ENCODE results near the gene PRKG1.

- TF ChIP-seq, protein P1, sequence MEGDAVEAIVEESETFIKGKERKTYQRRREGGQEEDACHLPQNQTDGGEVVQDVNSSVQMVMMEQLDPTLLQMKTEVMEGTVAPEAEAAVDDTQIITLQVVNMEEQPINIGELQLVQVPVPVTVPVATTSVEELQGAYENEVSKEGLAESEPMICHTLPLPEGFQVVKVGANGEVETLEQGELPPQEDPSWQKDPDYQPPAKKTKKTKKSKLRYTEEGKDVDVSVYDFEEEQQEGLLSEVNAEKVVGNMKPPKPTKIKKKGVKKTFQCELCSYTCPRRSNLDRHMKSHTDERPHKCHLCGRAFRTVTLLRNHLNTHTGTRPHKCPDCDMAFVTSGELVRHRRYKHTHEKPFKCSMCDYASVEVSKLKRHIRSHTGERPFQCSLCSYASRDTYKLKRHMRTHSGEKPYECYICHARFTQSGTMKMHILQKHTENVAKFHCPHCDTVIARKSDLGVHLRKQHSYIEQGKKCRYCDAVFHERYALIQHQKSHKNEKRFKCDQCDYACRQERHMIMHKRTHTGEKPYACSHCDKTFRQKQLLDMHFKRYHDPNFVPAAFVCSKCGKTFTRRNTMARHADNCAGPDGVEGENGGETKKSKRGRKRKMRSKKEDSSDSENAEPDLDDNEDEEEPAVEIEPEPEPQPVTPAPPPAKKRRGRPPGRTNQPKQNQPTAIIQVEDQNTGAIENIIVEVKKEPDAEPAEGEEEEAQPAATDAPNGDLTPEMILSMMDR (conservative IDR thresholded peaks at IDR 0.05 in 1 of 2, IDR thresholded peaks at IDR 0.05 in 1 of 2; ENCODE audit: extremely low read depth in 1 of 2, insufficient read depth in 1 of 2, low read depth in 1 of 2, low read length in 2 of 2) = no peak
- no peak for TF ChIP-seq EZH2 (IDR thresholded peaks at IDR 0.05; ENCODE audit: borderline replicate concordance, low read length)
Observed at GRCh38 chr10:51270936-51271530, 196.7 kb downstream of the PRKG1 start.
